Adrenal gland (tissue), 5 donors: ENCODE data around the gene MAGED2.

Experiments
- CTCF ChIP-seq, 6 experiments: fragments of 450-650 bp in 4 of 6; fragments of 200-600 bp in 2 of 6; sonication (generic) in 1 of 6; IDR thresholded peaks; 1 replicate in 5 of 6; 2 replicates in 1 of 6; pipeline versions ENCODE4 v1.5.1 to v1.8.0; 2016 to 2021; ENCODE audit warnings: antibody characterized with exemption in 6 of 6, mild to moderate bottlenecking in 2 of 6, moderate library complexity in 1 of 6
- POLR2A ChIP-seq, 2 donors: fragments of 450-650 bp; IDR thresholded peaks; one replicate each; pipeline ENCODE4 v1.6.1; 2017; ENCODE audit warnings: antibody characterized with exemption in 2 of 2, mild to moderate bottlenecking in 2 of 2, moderate library complexity in 1 of 2
- donor health status: DM: no; HTN: no; CAD: no.

GRCh38 chrX:54824195-54824594, 16.6 kb downstream of the MAGED2 start:
- TF ChIP-seq CTCF (IDR thresholded peaks at IDR 0.05), result no peak
- TF ChIP-seq POLR2A (IDR thresholded peaks at IDR 0.05), result no peak
